ENCODE results near the gene DGCR2.

Gene DGCR2

DNA sequence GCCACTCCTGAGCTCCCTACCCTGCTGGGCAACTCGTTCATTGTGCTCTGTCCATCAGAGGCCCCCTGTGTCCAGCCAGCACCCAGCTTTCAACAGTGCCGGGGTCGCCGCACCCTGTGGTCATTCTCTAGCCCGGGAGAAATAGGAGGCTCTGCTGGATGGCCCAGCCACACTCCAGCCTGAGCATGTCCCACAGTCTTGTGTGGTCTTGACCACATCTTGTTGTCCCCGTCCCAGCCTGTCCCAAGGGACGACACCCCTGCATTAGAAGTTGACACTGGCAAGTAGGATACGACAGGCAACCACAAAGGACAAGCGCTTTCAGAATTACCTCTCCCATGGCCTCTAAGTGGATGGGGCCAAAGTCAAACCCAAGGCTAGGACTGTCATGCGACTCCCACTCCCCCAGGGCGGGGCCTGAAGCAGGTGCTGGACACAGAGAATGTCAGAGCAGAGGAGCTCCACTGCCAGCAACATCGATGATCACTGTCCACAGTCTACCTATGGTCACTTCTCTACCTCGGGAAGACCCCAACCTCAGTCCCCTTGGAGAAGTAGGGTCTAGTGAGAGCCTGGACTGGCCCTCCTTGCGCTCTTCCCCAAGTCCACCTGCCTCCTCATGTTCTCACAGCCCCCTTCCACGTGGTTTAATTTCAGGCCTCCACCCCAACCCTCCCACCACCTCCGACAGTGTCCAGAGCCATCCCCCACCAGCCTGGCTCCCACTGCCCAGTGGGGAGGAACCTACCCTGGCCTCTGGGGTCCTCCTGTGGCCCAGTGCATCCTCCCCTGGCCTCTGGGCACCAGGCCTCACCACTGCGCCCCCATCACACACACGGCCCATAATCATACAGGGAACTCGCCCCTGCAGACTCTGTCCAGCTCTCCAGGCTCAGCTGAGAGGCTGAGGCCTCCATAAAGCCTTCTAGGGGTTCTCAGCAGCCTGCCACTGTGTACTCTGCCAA, 4.4 kb upstream of the DGCR2 start:
- TF ChIP-seq, protein P1, sequence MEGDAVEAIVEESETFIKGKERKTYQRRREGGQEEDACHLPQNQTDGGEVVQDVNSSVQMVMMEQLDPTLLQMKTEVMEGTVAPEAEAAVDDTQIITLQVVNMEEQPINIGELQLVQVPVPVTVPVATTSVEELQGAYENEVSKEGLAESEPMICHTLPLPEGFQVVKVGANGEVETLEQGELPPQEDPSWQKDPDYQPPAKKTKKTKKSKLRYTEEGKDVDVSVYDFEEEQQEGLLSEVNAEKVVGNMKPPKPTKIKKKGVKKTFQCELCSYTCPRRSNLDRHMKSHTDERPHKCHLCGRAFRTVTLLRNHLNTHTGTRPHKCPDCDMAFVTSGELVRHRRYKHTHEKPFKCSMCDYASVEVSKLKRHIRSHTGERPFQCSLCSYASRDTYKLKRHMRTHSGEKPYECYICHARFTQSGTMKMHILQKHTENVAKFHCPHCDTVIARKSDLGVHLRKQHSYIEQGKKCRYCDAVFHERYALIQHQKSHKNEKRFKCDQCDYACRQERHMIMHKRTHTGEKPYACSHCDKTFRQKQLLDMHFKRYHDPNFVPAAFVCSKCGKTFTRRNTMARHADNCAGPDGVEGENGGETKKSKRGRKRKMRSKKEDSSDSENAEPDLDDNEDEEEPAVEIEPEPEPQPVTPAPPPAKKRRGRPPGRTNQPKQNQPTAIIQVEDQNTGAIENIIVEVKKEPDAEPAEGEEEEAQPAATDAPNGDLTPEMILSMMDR (IDR thresholded peaks at IDR 0.05; ENCODE audit: low read depth, low read length, missing control alignments), result no peak
- in situ Hi-C loops (cut with HindIII; ENCODE audit: low sequenced_read_pairs), result no loop called here
- no peak overlapping the region for H3K4me3 ChIP-seq (ENCODE audit: low read depth, low read length)
- no peak for DNase-seq (ENCODE audit: low read depth)

DNA sequence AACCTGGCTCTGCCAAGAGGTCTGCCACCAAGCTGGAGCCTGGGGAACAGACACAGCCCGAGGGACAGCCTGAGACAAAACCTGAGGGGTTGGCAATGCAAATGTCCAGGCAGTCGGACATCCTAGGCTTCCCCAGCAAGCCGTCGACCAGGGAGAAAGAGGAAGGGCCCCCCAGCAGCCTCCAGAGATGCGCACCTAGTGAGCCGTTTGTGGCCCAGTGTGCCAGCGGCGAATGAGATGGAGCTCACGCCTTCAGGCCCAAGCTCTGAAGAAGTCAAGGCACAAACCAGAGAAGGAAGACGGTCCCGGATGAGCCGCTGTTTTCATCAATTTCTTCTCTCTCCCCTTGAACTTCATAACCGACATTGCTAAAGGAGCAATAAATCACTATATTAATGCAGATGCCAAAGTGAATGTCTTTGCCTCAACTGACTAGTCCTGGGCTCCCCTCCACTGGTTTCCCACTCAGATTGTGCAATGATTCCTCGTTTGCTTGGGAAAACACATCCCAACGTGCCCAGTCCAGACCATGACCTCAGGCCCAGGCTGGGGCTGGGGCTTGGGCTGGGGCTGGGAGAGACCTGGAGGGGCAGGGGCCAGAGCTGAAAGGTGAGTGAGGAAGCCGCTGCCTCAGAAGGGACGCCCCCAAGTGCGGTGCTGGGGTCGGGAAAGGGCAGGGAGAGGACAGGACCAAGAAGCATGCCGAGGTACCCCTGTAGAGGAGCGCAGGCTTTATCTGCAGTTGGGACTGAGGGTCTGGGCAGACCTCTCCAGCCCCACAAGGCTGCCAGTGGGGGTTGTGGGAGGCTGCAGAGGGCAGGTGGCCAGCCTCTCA, 3.5 kb upstream of the DGCR2 start:
- no peak overlapping the region for H3K4me3 ChIP-seq (ENCODE audit: low read depth, low read length)
- DNase-seq (ENCODE audit: low read depth), result no peak
- in situ Hi-C loops (cut with HindIII; ENCODE audit: low sequenced_read_pairs), result no loop called here
- TF ChIP-seq, protein P1 (IDR thresholded peaks at IDR 0.05; ENCODE audit: low read depth, low read length, missing control alignments), result no peak

DNA sequence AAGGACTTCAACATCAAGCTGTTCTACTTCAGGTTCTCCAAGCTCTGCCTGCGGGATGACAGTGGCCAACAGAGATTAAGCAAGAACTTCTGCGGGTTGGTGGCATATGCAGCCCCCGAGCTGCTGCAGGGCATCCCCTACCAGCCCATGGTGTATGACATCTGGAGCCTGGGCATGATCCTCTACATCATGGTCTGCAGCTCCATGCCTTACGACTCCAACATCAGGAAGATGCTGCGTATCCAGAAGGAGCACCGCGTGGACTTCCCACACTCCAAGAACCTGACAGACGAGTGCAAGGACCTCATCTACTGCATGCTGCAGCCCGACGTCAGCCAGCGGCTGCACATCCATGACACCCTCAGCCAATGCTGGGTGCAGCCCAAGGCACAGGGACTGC, 2.8 kb upstream of the DGCR2 start:
- DNase-seq (ENCODE audit: low read depth), result no peak
- in situ Hi-C loops (cut with HindIII; ENCODE audit: low sequenced_read_pairs), result no loop called here
- TF ChIP-seq, protein P1 (IDR thresholded peaks at IDR 0.05; ENCODE audit: low read depth, low read length, missing control alignments), result no peak
- no peak overlapping the region for H3K4me3 ChIP-seq (ENCODE audit: low read depth, low read length)

DNA sequence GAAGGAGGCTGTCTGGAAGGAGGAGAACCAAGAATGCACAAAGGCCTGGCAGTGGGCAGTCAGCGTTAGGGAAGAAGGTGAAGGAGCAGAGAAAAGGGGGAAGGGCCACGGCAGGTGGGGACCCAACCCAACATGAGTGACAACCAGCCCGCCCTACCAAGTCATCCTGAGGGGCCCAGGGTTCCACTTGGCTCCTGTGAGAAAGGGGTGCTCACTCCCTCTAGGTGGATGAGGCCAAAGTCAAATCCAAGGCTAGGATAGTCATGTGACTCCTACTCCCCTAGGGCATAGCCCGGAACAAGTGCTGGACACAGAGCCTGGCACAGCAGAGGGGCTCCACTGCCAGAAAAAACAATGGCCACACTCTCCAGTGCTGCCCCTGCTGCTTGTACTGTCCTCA, 2.2 kb upstream of the DGCR2 start:
- H3K4me3 ChIP-seq (ENCODE audit: low read depth, low read length), result no peak overlapping the region
- in situ Hi-C loops (cut with HindIII; ENCODE audit: low sequenced_read_pairs), result no loop called here
- TF ChIP-seq, protein P1 (IDR thresholded peaks at IDR 0.05; ENCODE audit: low read depth, low read length, missing control alignments), result no peak
- no peak for DNase-seq (ENCODE audit: low read depth)

DNA sequence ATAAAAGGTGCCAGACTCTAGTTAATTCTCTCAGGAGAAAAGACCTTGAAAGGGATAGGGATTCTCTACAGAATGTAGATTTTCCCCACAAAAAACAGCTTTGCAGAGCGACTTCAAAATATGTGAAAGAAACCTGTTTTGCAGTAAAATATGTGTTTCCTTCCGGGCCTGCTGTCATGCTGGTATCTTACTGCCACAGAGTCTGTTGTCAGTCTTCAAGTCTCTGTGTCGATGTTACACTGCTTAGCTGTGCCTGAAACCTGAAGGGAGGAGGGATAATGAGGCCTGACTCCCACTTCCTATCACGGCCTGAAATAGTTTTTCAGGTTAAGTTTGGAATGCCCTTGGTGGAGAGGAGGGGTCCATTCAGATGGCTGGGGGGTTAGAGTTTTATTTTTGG, 1.7 kb upstream of the DGCR2 start:
- TF ChIP-seq, protein P1 (IDR thresholded peaks at IDR 0.05; ENCODE audit: low read depth, low read length, missing control alignments), result no peak
- in situ Hi-C loops (cut with HindIII; ENCODE audit: low sequenced_read_pairs), result no loop called here
- DNase-seq (ENCODE audit: low read depth), result no peak
- no peak overlapping the region for H3K4me3 ChIP-seq (ENCODE audit: low read depth, low read length)

DNA sequence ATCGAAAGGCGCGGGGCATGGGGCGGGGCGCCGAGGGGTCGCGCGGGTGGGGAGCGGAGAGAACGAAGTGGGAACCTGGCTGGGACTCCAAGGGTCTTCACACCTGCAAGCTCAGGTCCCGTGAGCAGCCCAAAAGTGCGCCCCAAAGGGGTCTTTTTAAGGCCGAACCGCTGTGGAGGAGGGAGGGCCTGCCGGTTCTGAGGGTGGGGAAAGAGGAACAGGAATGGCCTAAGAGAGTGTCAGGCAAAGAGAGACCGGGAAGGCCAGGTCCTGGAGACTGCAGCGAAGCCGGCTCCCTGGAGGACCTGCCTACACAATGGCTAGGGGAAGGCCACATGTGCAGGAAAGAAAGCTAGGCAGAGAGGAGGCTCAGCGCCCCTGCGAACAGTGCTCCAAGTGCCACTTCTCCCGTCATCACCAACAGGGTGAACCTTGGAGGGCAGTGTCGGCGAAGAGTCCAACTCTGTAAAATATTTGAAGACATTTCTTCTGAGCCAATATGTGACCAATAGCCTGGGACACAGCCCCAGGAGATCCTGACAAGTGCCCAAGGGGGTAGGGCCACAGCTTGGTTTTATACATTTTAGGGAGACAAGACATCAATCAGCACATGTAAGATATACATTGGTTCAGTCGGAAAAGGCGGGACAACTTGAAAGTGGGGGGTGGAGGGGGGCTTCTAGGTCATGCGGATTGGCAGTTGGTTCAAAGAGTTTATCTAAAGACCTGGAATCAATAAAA, 710 bp upstream of the DGCR2 start:
- H3K4me3 ChIP-seq (ENCODE audit: low read depth, low read length), result peak overlapping the region; percentile 43
- DNase-seq (ENCODE audit: low read depth), result no peak
- TF ChIP-seq, protein P1 (IDR thresholded peaks at IDR 0.05; ENCODE audit: low read depth, low read length, missing control alignments), result no peak
- in situ Hi-C loops (cut with HindIII; ENCODE audit: low sequenced_read_pairs), result no loop called here

All from astrocyte of the cerebellum (primary cell).